MCF 10A (cell line): ENCODE results near the gene METRNL. TPM values are rescaled to one million over a fixed set of nuclear protein-coding genes. Genes with fewer than 3 reads are reported as not detected.
"Not testable (repeated sequence)": the region's sequence is repeated elsewhere in the genome, so short reads cannot be mapped to it uniquely, and the experiment has no call there.

ENCODE experiments used
- Bru-seq: library from RNA; stranded (reverse); fragments of 400-500 nt; gene quantifications from one replicate; lab custom pipeline; 2021; lab: Mats Ljungman, UMichigan
- BruChase-seq, 2 experiments: library from RNA; stranded (reverse); fragments of 400-500 nt; gene quantifications; one replicate each; lab custom pipeline; 2021; lab: Mats Ljungman, UMichigan
- BruUV-seq: library from RNA; stranded (reverse); fragments of 400-500 nt; replicated peaks from 2 replicates; lab custom pipeline; 2021; lab: Mats Ljungman, UMichigan
- CTCF ChIA-PET: fragments of 300-600 bp; sonication (Branson Sonifier 250); formaldehyde crosslinking; extraction: SDS; loops from one replicate; lab custom pipeline; 2021; ENCODE audit warnings: antibody characterized with exemption, inconsistent platforms; lab: Yijun Ruan, JAX
- POLR2A ChIA-PET: fragments of 300-600, 350-650 bp; sonication (Branson Sonifier 250); formaldehyde crosslinking; extraction: SDS; loops from one replicate; lab custom pipeline; 2020; ENCODE audit warnings: antibody characterized with exemption, inconsistent platforms; lab: Yijun Ruan, JAX
- DNase-seq: peaks from one replicate; pipeline ENCODE4 v3.0.0-alpha.2; 2018; ENCODE audit not compliant: unreplicated experiment
- H3K27ac Mint-ChIP-seq: one replicate; pipeline ENCODE4 v1.8.0; 2022; ENCODE audit warnings: mild to moderate bottlenecking, low read depth, mixed read lengths; ENCODE audit not compliant: unreplicated experiment
- H3K27me3 Mint-ChIP-seq: one replicate; pipeline ENCODE4 v1.8.0; 2022; ENCODE audit warnings: mixed read lengths; ENCODE audit not compliant: insufficient read depth, unreplicated experiment
- H3K36me3 Mint-ChIP-seq: one replicate; pipeline ENCODE4 v1.8.0; 2022; ENCODE audit warnings: mild to moderate bottlenecking, moderate library complexity, mixed read lengths; ENCODE audit not compliant: insufficient read depth, unreplicated experiment
- H3K4me1 Mint-ChIP-seq: one replicate; pipeline ENCODE4 v1.8.0; 2022; ENCODE audit warnings: mixed read lengths; ENCODE audit not compliant: insufficient read depth, unreplicated experiment
- H3K4me3 Mint-ChIP-seq: one replicate; pipeline ENCODE4 v1.8.0; 2022; ENCODE audit warnings: mild to moderate bottlenecking, moderate library complexity, mixed read lengths; ENCODE audit not compliant: unreplicated experiment
- H3K9me3 Mint-ChIP-seq: one replicate; pipeline ENCODE4 v1.8.0; 2022; ENCODE audit warnings: mixed read lengths; ENCODE audit not compliant: unreplicated experiment
- intact Hi-C: fragments of 100-400 bp; cut with micrococcal nuclease; formaldehyde crosslinking; loops from 2 replicates; pipeline ENCODE4 v1.14.1; 2022
- long read RNA-seq: library from polyadenylated mRNA; stranded (forward); transcript quantifications from one replicate; pipeline ENCODE4 v2.0.0, GENCODE V29; 2022
- total RNA-seq: library from RNA; stranded (reverse); gene quantifications from 2 replicates; pipeline ENCODE4 v1.2.3, GENCODE V29; 2022
- TF ChIP-seq, protein P1 (sequence below): fragments of 200-600 bp; IDR thresholded peaks from one replicate; pipeline ENCODE4 v1.8.0; 2022; ENCODE audit warnings: antibody characterized with exemption, mild to moderate bottlenecking; ENCODE audit not compliant: unreplicated experiment

The METRNL gene, protein sequence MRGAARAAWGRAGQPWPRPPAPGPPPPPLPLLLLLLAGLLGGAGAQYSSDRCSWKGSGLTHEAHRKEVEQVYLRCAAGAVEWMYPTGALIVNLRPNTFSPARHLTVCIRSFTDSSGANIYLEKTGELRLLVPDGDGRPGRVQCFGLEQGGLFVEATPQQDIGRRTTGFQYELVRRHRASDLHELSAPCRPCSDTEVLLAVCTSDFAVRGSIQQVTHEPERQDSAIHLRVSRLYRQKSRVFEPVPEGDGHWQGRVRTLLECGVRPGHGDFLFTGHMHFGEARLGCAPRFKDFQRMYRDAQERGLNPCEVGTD
- total RNA-seq (14.5 and 24.1 TPM in 2 replicates), Bru-seq, nascent RNA (percentile 44 among the genes with signal in this experiment), BruChase-seq, experiment 1, labeled RNA remaining after a 6-hour chase (percentile 42 among the genes with signal in this experiment), BruChase-seq, experiment 2, labeled RNA remaining after a 2-hour chase (percentile 41 among the genes with signal in this experiment)
- long read RNA-seq, transcript METRNL-201 (4 exons, 1,605 nt), result major isoform, 18 of 20 reads
- long read RNA-seq, partial matches to known transcripts, result 0 of 20 reads
- long read RNA-seq, other reads (novel, unspliced or antisense), result 1 of 20 reads

- intact Hi-C loops, result no loop called here
- DNase-seq, result peak; percentile 53
- Mint-ChIP-seq H3K9me3 (no peaks in the 10 kb centered on the region), H3K27ac (no peak within 1 kb of the TSS), H3K4me1 (peaks cover 8% of the 10 kb centered on the region), H3K36me3 (no peaks in the 10 kb centered on the region), H3K27me3 (no peaks in the 10 kb centered on the region), H3K4me3 (peak within 1 kb of the TSS; percentile 39)
- no TSS peak for BruUV-seq
- TF ChIP-seq, protein P1, sequence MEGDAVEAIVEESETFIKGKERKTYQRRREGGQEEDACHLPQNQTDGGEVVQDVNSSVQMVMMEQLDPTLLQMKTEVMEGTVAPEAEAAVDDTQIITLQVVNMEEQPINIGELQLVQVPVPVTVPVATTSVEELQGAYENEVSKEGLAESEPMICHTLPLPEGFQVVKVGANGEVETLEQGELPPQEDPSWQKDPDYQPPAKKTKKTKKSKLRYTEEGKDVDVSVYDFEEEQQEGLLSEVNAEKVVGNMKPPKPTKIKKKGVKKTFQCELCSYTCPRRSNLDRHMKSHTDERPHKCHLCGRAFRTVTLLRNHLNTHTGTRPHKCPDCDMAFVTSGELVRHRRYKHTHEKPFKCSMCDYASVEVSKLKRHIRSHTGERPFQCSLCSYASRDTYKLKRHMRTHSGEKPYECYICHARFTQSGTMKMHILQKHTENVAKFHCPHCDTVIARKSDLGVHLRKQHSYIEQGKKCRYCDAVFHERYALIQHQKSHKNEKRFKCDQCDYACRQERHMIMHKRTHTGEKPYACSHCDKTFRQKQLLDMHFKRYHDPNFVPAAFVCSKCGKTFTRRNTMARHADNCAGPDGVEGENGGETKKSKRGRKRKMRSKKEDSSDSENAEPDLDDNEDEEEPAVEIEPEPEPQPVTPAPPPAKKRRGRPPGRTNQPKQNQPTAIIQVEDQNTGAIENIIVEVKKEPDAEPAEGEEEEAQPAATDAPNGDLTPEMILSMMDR, result no peak
- POLR2A ChIA-PET, result interaction anchor here (1.0 kb wide), 1 partner anchor 204 kb away, joined by 3 read pairs; no protein-coding TSS in a partner anchor
- CTCF ChIA-PET, result no interaction called here
These were observed at the start of gene METRNL for GRCh38 chr17:83079352-83079747. Gene METRNL, plus strand, starts transcription at chr17:83079609. Its CDS starts 207 bp downstream, at chr17:83079816.

- H3K36me3 Mint-ChIP-seq, result peaks cover 25% of the 10 kb centered on the region
- no peak overlapping the region for H3K27ac Mint-ChIP-seq
- TF ChIP-seq, protein P1, result no peak
- no peaks in the 10 kb centered on the region for H3K27me3 Mint-ChIP-seq
- H3K4me1 Mint-ChIP-seq, result no peaks in the 10 kb centered on the region
- no peak overlapping the region for H3K4me3 Mint-ChIP-seq
- ChIA-PET CTCF (no interaction called here), POLR2A (no interaction called here)
- BruUV-seq, result no TSS peak
- intact Hi-C loops, result no loop called here
- DNase-seq, result no peak
- no peaks in the 10 kb centered on the region for H3K9me3 Mint-ChIP-seq
These were observed 49.0 kb upstream of the METRNL start for GRCh38 chr17:83030432-83030831.

GRCh38 chr17:83031321-83031945 is 48.0 kb upstream of the METRNL start:
- no peaks in the 10 kb centered on the region for H3K4me1 Mint-ChIP-seq
- POLR2A ChIA-PET, result no interaction called here
- no TSS peak for BruUV-seq
- no peak overlapping the region for H3K27ac Mint-ChIP-seq
- CTCF ChIA-PET, result no interaction called here
- intact Hi-C loops, result no loop called here
- no peaks in the 10 kb centered on the region for H3K9me3 Mint-ChIP-seq
- H3K36me3 Mint-ChIP-seq, result peaks cover 25% of the 10 kb centered on the region
- TF ChIP-seq, protein P1, result no peak
- no peak overlapping the region for H3K4me3 Mint-ChIP-seq
- DNase-seq, result no peak
- no peaks in the 10 kb centered on the region for H3K27me3 Mint-ChIP-seq

DNA sequence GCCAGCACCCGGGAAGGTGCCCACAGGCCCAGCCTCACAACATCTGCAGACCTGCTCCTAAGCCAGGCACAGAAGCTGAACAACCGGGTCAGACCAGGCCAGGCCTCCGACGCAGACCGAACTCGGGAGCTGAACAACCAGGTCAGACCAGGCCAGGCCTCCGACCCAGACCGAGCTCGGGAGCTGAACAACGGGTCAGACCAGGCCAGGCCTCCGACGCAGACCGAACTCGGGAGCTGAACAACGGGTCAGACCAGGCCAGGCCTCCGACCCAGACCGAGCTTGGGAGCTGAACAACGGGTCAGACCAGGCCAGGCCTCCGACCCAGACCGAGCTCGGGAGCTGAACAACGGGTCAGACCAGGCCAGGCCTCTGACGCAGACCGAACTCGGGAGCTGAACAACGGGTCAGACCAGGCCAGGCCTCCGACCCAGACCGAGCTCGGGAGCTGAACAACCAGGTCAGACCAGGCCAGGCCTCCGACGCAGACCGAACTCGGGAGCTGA is 47.4 kb upstream of the METRNL start:
- CTCF ChIA-PET, H3K4me3 Mint-ChIP-seq, H3K27me3 Mint-ChIP-seq, DNase-seq, H3K27ac Mint-ChIP-seq, H3K4me1 Mint-ChIP-seq, BruUV-seq, POLR2A ChIA-PET, intact Hi-C loops, H3K9me3 Mint-ChIP-seq: not testable (repeated sequence)
- peaks cover 25% of the 10 kb centered on the region for H3K36me3 Mint-ChIP-seq
